ENCODE data around the gene LRFN3.

LRFN3 gene

GRCh38 chr19:35911790-35912189 is 24.4 kb upstream of the LRFN3 start:
- Histone ChIP-seq H3K4me2 (ENCODE audit: low read length) (peak overlapping the region; percentile 47), H3K79me2 (ENCODE audit: control insufficient read depth, low read length) (no peaks in the 10 kb centered on the region), H3F3A (ENCODE audit: control insufficient read depth, insufficient read depth) (peaks cover 2% of the 10 kb centered on the region; the same call in 1 of the 2 replicates), H3K4me3 (ENCODE audit: low read length) (0 out of 2 replicates have a peak overlapping the region, but pooled peaks have one; percentile 8), H3K4me1 (ENCODE audit: control insufficient read depth, low read length) (peaks cover 60% of the 10 kb centered on the region), H4K20me1 (ENCODE audit: control insufficient read depth, insufficient read depth, low read depth, low read length) (no peaks in the 10 kb centered on the region), H3K36me3 (ENCODE audit: control insufficient read depth, low read length) (no peaks in the 10 kb centered on the region), H3K27me3 (ENCODE audit: control insufficient read depth, low read length) (no peaks in the 10 kb centered on the region), H3K9me2 (replicated peaks; ENCODE audit: control insufficient read depth, low read length) (no peaks in the 10 kb centered on the region), H3K27ac (ENCODE audit: low read depth, low read length) (no peak overlapping the region), H3K9me3 (ENCODE audit: control insufficient read depth, insufficient read depth, low read length) (no peaks in the 10 kb centered on the region)
- TF ChIP-seq CTCF (IDR thresholded peaks at IDR 0.05; ENCODE audit: low read depth, low read length, poor library complexity, severe bottlenecking) (no peak), EZH2phosphoT487 (IDR thresholded peaks at IDR 0.05; ENCODE audit: borderline replicate concordance, low read length) (no peak)

- H3K4me2 ChIP-seq (ENCODE audit: low read length) = peak overlapping the region; percentile 26; the same call in 1 of the 2 replicates
- peaks cover 4% of the 10 kb centered on the region; the same call in 1 of the 2 replicates for H3F3A ChIP-seq (ENCODE audit: control insufficient read depth, insufficient read depth)
- no peaks in the 10 kb centered on the region for H4K20me1 ChIP-seq (ENCODE audit: control insufficient read depth, insufficient read depth, low read depth, low read length)
- H3K4me1 ChIP-seq (ENCODE audit: control insufficient read depth, low read length) = peaks cover 53% of the 10 kb centered on the region
- H3K79me2 ChIP-seq (ENCODE audit: control insufficient read depth, low read length) = no peaks in the 10 kb centered on the region
- H3K27ac ChIP-seq (ENCODE audit: low read depth, low read length) = no peak overlapping the region
- H3K9me3 ChIP-seq (ENCODE audit: control insufficient read depth, insufficient read depth, low read length) = no peaks in the 10 kb centered on the region
- no peaks in the 10 kb centered on the region for H3K9me2 ChIP-seq (replicated peaks; ENCODE audit: control insufficient read depth, low read length)
- no peaks in the 10 kb centered on the region for H3K27me3 ChIP-seq (ENCODE audit: control insufficient read depth, low read length)
- no peak for TF ChIP-seq CTCF (IDR thresholded peaks at IDR 0.05; ENCODE audit: low read depth, low read length, poor library complexity, severe bottlenecking)
- no peak for TF ChIP-seq EZH2phosphoT487 (IDR thresholded peaks at IDR 0.05; ENCODE audit: borderline replicate concordance, low read length)
- H3K36me3 ChIP-seq (ENCODE audit: control insufficient read depth, low read length) = no peaks in the 10 kb centered on the region
- no peak overlapping the region for H3K4me3 ChIP-seq (ENCODE audit: low read length)
These were observed 22.6 kb upstream of the LRFN3 start for GRCh38 chr19:35913589-35913988.

GRCh38 chr19:35915443-35915842 is 20.7 kb upstream of the LRFN3 start:
- Histone ChIP-seq H3K9me2 (replicated peaks; ENCODE audit: control insufficient read depth, low read length) (no peaks in the 10 kb centered on the region), H3K27me3 (ENCODE audit: control insufficient read depth, low read length) (no peaks in the 10 kb centered on the region), H3K4me1 (ENCODE audit: control insufficient read depth, low read length) (peaks cover 36% of the 10 kb centered on the region), H4K20me1 (ENCODE audit: control insufficient read depth, insufficient read depth, low read depth, low read length) (no peaks in the 10 kb centered on the region), H3K27ac (ENCODE audit: low read depth, low read length) (no peak overlapping the region), H3K4me2 (ENCODE audit: low read length) (no peak overlapping the region), H3K9me3 (ENCODE audit: control insufficient read depth, insufficient read depth, low read length) (no peaks in the 10 kb centered on the region), H3F3A (ENCODE audit: control insufficient read depth, insufficient read depth) (0 out of 2 replicates have a peak, but pooled peaks cover 2% of the 10 kb centered on the region), H3K79me2 (ENCODE audit: control insufficient read depth, low read length) (no peaks in the 10 kb centered on the region), H3K36me3 (ENCODE audit: control insufficient read depth, low read length) (no peaks in the 10 kb centered on the region), H3K4me3 (ENCODE audit: low read length) (no peak overlapping the region)
- TF ChIP-seq CTCF (IDR thresholded peaks at IDR 0.05; ENCODE audit: low read depth, low read length, poor library complexity, severe bottlenecking) (no peak), EZH2phosphoT487 (IDR thresholded peaks at IDR 0.05; ENCODE audit: borderline replicate concordance, low read length) (no peak)

Data from DOHH2 (cell line).